ENCODE results near the gene CARMIL1.

GRCh38 chr6:25486550-25486949 is 207.4 kb downstream of the CARMIL1 start:
- TF ChIP-seq POLR2A (IDR thresholded peaks at IDR 0.05; ENCODE audit: low read length) (no peak), GATA1 (IDR thresholded peaks at IDR 0.05; ENCODE audit: low read depth, low read length) (no peak)
